Panc1 (cell line): ENCODE measurements around the gene LINC01488.

Source experiments
- TCF7L2 ChIP-seq: IDR thresholded peaks from 2 replicates; pipeline ENCODE4 v1.6.1; 2011; ENCODE audit warnings: mild to moderate bottlenecking, low read depth, low read length, inconsistent platforms
- TF ChIP-seq, protein P1 (sequence below), 2 experiments: IDR thresholded peaks; 2 replicates each; pipeline ENCODE4 v1.6.1; 2011 to 2012; ENCODE audit warnings: low read depth in 2 of 2, control low read depth in 1 of 2, low read length in 1 of 2, mild to moderate bottlenecking in 1 of 2, moderate library complexity in 1 of 2; ENCODE audit not compliant: insufficient read depth in 1 of 2
- TF ChIP-seq, protein P2 (sequence below): fragments of 450-650 bp; IDR thresholded peaks from 2 replicates; pipeline ENCODE4 v1.5.1; 2017; ENCODE audit warnings: mild to moderate bottlenecking

DNA sequence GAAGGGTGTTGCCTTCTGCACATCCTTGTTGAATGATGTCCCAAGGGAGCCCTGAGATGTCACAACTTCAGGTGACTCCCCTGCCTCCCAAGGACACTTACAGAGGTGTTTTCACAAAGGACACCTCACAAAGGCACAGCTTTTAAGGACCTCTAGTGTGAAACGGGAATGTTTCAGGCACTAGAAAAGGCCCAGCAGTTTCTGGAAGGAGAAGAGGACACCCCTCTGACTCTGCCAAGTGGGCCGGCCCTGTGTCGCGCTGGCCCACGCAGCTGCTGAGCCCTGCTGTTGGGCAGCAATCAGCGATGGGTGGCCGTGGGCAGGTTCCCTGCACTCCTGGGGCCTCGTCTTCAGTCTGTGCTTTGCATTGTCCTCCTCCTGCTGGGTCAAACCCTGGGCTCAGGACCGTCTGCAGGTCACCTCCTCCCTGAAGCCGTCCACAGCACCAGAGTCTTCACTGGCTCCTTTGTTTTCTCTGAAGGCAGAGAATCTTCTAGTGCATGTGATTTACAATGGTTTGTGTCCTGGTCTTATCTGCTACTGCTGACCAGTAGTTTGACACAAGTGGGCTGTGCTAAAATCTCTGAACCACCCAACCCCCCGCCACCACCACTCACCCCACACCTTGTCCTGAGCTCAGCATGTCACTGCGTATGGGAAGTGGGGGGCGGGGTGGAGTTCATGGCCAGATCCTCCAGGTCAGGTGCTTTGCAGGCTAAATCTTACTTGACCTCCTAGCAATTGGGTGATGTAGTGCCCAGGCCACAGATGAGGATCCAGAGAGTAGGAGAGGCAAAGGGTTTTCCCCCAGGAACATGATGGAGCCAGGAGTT lies 3.2 kb downstream of the LINC01488 start:
- TF ChIP-seq, protein P1, sequence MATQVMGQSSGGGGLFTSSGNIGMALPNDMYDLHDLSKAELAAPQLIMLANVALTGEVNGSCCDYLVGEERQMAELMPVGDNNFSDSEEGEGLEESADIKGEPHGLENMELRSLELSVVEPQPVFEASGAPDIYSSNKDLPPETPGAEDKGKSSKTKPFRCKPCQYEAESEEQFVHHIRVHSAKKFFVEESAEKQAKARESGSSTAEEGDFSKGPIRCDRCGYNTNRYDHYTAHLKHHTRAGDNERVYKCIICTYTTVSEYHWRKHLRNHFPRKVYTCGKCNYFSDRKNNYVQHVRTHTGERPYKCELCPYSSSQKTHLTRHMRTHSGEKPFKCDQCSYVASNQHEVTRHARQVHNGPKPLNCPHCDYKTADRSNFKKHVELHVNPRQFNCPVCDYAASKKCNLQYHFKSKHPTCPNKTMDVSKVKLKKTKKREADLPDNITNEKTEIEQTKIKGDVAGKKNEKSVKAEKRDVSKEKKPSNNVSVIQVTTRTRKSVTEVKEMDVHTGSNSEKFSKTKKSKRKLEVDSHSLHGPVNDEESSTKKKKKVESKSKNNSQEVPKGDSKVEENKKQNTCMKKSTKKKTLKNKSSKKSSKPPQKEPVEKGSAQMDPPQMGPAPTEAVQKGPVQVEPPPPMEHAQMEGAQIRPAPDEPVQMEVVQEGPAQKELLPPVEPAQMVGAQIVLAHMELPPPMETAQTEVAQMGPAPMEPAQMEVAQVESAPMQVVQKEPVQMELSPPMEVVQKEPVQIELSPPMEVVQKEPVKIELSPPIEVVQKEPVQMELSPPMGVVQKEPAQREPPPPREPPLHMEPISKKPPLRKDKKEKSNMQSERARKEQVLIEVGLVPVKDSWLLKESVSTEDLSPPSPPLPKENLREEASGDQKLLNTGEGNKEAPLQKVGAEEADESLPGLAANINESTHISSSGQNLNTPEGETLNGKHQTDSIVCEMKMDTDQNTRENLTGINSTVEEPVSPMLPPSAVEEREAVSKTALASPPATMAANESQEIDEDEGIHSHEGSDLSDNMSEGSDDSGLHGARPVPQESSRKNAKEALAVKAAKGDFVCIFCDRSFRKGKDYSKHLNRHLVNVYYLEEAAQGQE (IDR thresholded peaks at IDR 0.05; ENCODE audit: insufficient read depth in 1 of 2, low read depth in 2 of 2, low read length in 1 of 2): no peak
- TF ChIP-seq, protein P2, sequence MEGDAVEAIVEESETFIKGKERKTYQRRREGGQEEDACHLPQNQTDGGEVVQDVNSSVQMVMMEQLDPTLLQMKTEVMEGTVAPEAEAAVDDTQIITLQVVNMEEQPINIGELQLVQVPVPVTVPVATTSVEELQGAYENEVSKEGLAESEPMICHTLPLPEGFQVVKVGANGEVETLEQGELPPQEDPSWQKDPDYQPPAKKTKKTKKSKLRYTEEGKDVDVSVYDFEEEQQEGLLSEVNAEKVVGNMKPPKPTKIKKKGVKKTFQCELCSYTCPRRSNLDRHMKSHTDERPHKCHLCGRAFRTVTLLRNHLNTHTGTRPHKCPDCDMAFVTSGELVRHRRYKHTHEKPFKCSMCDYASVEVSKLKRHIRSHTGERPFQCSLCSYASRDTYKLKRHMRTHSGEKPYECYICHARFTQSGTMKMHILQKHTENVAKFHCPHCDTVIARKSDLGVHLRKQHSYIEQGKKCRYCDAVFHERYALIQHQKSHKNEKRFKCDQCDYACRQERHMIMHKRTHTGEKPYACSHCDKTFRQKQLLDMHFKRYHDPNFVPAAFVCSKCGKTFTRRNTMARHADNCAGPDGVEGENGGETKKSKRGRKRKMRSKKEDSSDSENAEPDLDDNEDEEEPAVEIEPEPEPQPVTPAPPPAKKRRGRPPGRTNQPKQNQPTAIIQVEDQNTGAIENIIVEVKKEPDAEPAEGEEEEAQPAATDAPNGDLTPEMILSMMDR: no peak
- TF ChIP-seq TCF7L2: no peak
